GM12872 (cell line): Measurements from ENCODE around the gene PIP5K1A.

Experiments
- TF ChIP-seq, protein P1 (sequence below): IDR thresholded peaks from 3 replicates; pipeline ENCODE4 v1.5.1; 2011; ENCODE audit warnings: low read depth, mild to moderate bottlenecking, low read length, moderate library complexity; ENCODE audit not compliant: insufficient read depth

The PIP5K1A gene, protein sequence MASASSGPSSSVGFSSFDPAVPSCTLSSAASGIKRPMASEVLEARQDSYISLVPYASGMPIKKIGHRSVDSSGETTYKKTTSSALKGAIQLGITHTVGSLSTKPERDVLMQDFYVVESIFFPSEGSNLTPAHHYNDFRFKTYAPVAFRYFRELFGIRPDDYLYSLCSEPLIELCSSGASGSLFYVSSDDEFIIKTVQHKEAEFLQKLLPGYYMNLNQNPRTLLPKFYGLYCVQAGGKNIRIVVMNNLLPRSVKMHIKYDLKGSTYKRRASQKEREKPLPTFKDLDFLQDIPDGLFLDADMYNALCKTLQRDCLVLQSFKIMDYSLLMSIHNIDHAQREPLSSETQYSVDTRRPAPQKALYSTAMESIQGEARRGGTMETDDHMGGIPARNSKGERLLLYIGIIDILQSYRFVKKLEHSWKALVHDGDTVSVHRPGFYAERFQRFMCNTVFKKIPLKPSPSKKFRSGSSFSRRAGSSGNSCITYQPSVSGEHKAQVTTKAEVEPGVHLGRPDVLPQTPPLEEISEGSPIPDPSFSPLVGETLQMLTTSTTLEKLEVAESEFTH

DNA sequence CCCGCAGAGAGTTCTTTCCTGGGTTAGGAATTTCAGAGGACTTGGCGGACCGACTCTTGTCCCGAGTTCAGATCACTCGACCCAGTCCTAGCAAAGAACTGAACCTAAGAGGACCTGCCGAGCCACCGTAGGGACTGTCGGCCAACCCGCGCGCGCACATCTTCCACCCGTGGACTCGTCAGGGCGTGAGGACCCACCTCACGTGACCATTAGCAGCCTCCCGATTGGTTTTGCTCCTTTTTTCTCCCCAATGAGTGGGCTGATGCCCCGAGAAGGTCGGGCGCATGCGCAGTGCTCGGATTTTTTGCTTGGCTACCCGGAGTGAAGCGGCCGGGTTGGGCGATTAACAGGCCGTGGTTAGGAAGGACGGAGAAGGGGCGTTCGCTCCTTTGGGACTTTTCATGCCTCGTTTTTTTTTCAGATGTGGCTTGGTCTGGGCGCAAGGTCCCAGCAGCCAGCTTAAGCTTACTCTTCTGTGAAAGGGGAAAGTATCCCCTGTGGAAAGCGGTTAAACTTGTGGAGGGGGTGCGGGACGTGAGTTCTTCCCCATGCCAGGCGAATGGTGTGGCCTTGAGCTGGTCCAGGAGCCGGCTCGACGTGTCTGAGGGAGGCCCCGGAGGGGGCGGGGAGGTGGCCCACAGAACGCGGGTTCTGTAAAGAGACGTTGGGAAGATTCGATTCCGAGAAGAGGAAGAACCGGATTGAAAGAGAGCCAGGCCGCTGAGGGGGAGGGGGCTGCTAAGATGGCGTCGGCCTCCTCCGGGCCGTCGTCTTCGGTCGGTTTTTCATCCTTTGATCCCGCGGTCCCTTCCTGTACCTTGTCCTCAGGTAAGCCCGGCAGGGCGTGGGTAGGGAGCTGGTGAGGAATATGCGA lies at the start of gene PIP5K1A:
Gene PIP5K1A, plus strand, starts transcription at position 299 of the 874 bp plus-strand sequence. Its CDS starts 445 bp downstream, at position 744.
- TF ChIP-seq, protein P1, sequence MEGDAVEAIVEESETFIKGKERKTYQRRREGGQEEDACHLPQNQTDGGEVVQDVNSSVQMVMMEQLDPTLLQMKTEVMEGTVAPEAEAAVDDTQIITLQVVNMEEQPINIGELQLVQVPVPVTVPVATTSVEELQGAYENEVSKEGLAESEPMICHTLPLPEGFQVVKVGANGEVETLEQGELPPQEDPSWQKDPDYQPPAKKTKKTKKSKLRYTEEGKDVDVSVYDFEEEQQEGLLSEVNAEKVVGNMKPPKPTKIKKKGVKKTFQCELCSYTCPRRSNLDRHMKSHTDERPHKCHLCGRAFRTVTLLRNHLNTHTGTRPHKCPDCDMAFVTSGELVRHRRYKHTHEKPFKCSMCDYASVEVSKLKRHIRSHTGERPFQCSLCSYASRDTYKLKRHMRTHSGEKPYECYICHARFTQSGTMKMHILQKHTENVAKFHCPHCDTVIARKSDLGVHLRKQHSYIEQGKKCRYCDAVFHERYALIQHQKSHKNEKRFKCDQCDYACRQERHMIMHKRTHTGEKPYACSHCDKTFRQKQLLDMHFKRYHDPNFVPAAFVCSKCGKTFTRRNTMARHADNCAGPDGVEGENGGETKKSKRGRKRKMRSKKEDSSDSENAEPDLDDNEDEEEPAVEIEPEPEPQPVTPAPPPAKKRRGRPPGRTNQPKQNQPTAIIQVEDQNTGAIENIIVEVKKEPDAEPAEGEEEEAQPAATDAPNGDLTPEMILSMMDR: no peak

DNA sequence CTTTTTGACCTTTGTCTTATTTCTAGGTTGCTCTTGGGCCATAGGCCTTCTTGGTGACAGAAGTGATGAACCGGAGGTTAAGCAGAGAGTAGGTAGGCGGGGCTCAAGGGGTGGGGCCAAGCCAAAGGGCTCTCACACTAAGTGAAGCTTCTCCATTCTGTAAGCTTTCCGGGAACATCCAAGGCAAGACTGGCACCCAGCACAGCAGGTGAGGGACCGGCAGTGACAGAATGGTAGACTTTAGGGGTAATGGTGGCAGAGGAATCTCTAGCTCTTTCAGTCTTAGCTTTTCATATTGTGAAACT lies 41.9 kb upstream of the PIP5K1A start, which contains the start of gene TNFAIP8L2:
Gene TNFAIP8L2, plus strand, starts transcription at position 135 of the 305 bp plus-strand sequence. CDS start 2,049 bp downstream, outside the sequence.
- TF ChIP-seq, protein P1: no peak

DNA sequence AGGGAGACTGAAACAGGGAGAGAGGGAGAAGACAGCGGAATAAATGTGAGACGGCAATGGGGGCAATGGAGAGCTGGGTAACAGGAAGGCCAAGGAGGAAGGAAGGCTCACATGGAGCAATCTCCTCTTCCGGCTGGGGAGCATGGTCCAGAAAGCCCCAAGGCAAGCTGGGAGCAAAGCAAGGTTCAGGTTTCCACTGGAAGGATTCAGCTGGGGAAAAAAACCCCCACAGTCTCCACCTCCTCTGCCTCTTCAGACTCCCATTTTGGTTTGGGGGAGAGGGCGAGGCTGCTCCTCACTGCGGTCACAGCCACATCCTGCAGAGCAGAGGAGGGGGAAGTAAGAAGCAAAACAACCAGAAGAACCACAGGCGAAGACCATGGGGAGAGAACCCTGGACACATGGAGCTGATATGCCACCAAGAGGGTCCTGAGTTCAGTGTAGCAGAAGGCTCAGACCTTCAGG lies 41.3 kb upstream of the PIP5K1A start:
- TF ChIP-seq, protein P1: no peak

DNA sequence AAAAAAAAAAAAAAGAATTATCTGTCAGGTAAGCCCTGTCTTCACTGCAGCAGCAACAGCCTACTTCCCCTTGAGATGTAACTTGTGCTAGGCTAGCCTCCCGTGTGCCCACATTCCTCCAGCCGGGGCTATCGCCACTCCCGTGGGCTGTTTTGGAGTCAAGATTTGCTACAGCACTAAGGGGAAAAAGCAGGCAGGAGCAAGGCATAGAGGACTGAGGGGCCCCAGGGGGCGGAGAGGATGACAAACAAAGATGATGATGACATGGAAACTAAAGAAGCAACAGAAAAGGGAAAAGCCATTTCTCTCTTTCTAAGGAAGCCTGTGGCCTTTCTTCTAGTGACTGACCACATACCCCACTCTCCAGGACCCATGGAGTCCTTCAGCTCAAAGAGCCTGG lies 40.0 kb upstream of the PIP5K1A start:
- TF ChIP-seq, protein P1: no peak

DNA sequence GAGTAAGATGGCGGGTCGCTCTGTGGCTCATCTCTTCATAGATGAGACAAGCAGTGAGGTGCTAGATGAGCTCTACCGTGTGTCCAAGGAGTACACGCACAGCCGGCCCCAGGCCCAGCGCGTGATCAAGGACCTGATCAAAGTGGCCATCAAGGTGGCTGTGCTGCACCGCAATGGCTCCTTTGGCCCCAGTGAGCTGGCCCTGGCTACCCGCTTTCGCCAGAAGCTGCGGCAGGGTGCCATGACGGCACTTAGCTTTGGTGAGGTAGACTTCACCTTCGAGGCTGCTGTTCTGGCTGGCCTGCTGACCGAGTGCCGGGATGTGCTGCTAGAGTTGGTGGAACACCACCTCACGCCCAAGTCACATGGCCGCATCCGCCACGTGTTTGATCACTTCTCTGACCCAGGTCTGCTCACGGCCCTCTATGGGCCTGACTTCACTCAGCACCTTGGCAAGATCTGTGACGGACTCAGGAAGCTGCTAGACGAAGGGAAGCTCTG lies 39.6 kb upstream of the PIP5K1A start:
- TF ChIP-seq, protein P1: no peak

DNA sequence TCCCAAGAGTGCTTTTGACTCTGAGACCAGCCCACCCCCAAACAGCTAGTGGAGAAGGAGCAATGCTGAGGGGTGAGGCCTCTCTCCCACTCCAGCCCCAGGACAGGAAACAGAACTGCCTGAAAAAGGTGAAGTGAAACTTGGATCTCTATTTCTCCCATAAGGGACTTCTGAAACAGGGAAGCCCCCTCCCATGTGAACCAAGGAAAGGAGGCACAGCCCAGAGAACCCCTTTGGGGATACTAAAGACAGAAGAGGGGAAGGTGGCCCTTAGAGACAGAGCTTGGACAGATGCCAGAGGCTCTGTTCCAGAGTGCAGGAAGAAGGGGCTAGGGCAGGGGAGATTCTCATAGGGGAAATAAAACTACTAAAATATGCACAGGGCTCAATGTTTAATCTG lies 39.0 kb upstream of the PIP5K1A start:
- TF ChIP-seq, protein P1: no peak
